Gastroesophageal sphincter (tissue), 4 donors: Measurements from ENCODE around the gene PRLR. TPM values are rescaled to one million over a fixed set of nuclear protein-coding genes. Genes with fewer than 3 reads are reported as not detected.
"Not testable (repeated sequence)": the region's sequence is repeated elsewhere in the genome, so short reads cannot be mapped to it uniquely, and the experiment has no call there.

Experiments
- ATAC-seq: fragments of 150-250 bp; one replicate; pipeline ENCODE4 v1.9.1; 2016; ENCODE audit warnings: mild to moderate bottlenecking, moderate library complexity
- H3K27ac ChIP-seq, 4 donors: fragments of 200-600 bp; sonication (generic) in 3 of 4; 1 replicate in 3 of 4; 2 replicates in 1 of 4; pipeline ENCODE4 v1.5.1; 2016 to 2019
- H3K27me3 ChIP-seq: fragments of 200-600 bp; sonication (generic); one replicate; pipeline ENCODE4 v1.5.1; 2019
- H3K36me3 ChIP-seq, 2 donors: fragments of 200-600 bp; sonication (generic); one replicate each; pipeline ENCODE4 v1.5.1; 2019; ENCODE audit warnings: control low read depth in 1 of 2
- H3K4me1 ChIP-seq, 3 donors: fragments of 200-600 bp; sonication (generic); 1 replicate in 2 of 3; 2 replicates in 1 of 3; pipeline ENCODE4 v1.5.1; 2016 to 2019; ENCODE audit warnings: control low read depth in 2 of 3
- H3K4me3 ChIP-seq, 2 donors: fragments of 200-600 bp; sonication (generic); one replicate each; pipeline ENCODE4 v1.5.1; 2019; ENCODE audit warnings: mild to moderate bottlenecking in 1 of 2, moderate library complexity in 1 of 2
- H3K9me3 ChIP-seq, 3 donors: fragments of 200-600 bp; sonication (generic); one replicate each; pipeline ENCODE4 v1.5.1; 2017 to 2019; ENCODE audit warnings: control low read depth in 2 of 3
- EP300 ChIP-seq: sonication (generic); formaldehyde crosslinking; IDR thresholded peaks from one replicate; pipeline ENCODE4 v1.6.1; 2017; ENCODE audit warnings: antibody characterized with exemption, mild to moderate bottlenecking
- POLR2A ChIP-seq, 2 donors: fragments of 450-650 bp; IDR thresholded peaks; one replicate each; pipeline ENCODE4 v1.6.1; 2017; ENCODE audit warnings: antibody characterized with exemption in 2 of 2, mild to moderate bottlenecking in 2 of 2, moderate library complexity in 1 of 2
- POLR2AphosphoS5 ChIP-seq: sonication (generic); formaldehyde crosslinking; IDR thresholded peaks from one replicate; pipeline ENCODE4 v1.6.1; 2017; ENCODE audit warnings: antibody characterized with exemption
- WGBS, 2 donors: methylation state at CpG; one replicate each; pipeline ENCODE4 v1.1.5; 2018; ENCODE audit warnings: low coverage in 1 of 2; 5-methylcytosine and 5-hydroxymethylcytosine counted together
- total RNA-seq, 4 donors: library from RNA; depleted of rRNA; stranded (reverse); fragments of >200 nt; gene quantifications; one replicate each; pipeline ENCODE4 v1.1.0, GENCODE V29; 2016
- TF ChIP-seq, protein P1 (sequence below), 4 experiments: fragments of 200-600 bp in 2 of 4; fragments of 450-650 bp in 2 of 4; sonication (generic) in 1 of 4; IDR thresholded peaks; one replicate each; pipeline ENCODE4 v1.5.1; 2017 to 2019; ENCODE audit warnings: antibody characterized with exemption in 4 of 4, mild to moderate bottlenecking in 2 of 4, moderate library complexity in 2 of 4

PRLR gene
- total RNA-seq, 4 donors from 2014 or later: 0.16 to 1.4 (median 0.85) TPM

DNA sequence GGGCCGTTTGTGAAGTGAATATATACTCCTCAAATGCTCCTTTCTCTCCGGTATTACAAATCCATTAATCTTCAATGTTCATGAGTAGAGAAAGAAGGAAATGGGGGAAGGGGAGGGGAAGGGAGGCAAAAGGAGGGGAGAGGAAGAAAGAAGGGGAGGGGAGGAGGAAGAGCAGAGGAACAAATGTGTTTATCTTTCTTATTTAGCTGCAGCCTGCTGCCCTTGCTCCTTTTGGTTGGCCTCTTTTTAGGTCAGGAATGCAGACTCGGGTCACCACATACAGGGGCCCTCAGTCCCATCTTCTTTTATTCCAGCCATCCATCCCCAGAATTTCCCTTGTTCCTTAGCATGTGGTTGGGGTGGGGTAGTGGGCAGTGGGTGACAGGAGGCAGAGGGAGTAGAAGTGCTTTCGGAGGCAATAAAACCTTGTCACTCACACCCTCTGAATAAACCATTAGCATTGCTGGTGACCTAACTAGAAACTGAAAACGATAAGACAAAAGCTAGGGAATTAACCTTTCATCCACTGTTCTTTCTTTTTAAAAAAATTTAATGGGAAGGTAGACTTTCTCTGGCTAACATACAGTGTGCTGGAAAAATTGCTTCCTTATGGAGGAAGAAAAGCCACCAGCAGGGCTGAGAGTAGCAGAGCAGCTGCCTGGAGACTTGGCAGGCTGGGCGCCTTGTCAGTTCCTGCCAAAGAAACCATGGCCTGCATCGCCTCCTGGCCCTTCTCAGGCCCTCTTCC lies 16.8 kb upstream of the PRLR start:
- H3K4me3 ChIP-seq: no peak overlapping the region
- no peaks in the 10 kb centered on the region for H3K27me3 ChIP-seq
- H3K27ac ChIP-seq: no peak overlapping the region
- no peak for ATAC-seq
- no peaks in the 10 kb centered on the region for H3K36me3 ChIP-seq
- peaks cover 0 to 11% (median 0%) of the 10 kb centered on the region in 3 donors for H3K4me1 ChIP-seq
- TF ChIP-seq EP300 (no peak), POLR2A (IDR thresholded peaks at IDR 0.05) (no peak), POLR2AphosphoS5 (no peak)
- TF ChIP-seq, protein P1, sequence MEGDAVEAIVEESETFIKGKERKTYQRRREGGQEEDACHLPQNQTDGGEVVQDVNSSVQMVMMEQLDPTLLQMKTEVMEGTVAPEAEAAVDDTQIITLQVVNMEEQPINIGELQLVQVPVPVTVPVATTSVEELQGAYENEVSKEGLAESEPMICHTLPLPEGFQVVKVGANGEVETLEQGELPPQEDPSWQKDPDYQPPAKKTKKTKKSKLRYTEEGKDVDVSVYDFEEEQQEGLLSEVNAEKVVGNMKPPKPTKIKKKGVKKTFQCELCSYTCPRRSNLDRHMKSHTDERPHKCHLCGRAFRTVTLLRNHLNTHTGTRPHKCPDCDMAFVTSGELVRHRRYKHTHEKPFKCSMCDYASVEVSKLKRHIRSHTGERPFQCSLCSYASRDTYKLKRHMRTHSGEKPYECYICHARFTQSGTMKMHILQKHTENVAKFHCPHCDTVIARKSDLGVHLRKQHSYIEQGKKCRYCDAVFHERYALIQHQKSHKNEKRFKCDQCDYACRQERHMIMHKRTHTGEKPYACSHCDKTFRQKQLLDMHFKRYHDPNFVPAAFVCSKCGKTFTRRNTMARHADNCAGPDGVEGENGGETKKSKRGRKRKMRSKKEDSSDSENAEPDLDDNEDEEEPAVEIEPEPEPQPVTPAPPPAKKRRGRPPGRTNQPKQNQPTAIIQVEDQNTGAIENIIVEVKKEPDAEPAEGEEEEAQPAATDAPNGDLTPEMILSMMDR (IDR thresholded peaks at IDR 0.05): no peak
- H3K9me3 ChIP-seq: no peaks in the 10 kb centered on the region
- WGBS, 2 donors: 32 to 36% methylated on average over 7 of the region's 7 CpGs

DNA sequence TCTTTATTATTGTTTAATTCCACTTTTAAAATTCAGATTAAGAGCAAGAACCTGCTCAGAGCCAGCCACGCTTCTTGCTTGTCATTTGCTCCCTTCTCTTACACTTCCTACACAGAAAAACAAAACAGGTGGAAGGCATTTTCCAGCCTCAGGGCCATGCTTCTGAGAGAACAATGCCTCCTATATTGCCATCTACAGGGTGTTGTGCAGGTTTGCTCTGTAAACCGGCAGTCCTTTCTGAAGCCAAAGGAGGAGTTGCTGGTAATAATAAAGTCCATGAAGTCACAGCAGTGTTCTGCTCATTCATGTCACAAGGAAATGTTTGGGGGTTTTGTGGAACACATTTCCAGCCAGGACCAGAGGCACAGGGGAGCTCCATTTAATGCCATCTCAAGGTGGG lies 16.1 kb upstream of the PRLR start:
- Histone ChIP-seq H3K4me3 (no peak overlapping the region), H3K27me3 (no peaks in the 10 kb centered on the region), H3K27ac (no peak overlapping the region), H3K36me3 (no peaks in the 10 kb centered on the region), H3K4me1 (peaks cover 0 to 11% (median 0%) of the 10 kb centered on the region in 3 donors), H3K9me3 (no peaks in the 10 kb centered on the region)
- TF ChIP-seq EP300 (no peak), POLR2AphosphoS5 (no peak), POLR2A (IDR thresholded peaks at IDR 0.05) (no peak)
- TF ChIP-seq, protein P1 (IDR thresholded peaks at IDR 0.05): no peak
- 43 to 100% methylated on average over 1 of the region's 2 CpGs for WGBS, 2 donors
- ATAC-seq: no peak

DNA sequence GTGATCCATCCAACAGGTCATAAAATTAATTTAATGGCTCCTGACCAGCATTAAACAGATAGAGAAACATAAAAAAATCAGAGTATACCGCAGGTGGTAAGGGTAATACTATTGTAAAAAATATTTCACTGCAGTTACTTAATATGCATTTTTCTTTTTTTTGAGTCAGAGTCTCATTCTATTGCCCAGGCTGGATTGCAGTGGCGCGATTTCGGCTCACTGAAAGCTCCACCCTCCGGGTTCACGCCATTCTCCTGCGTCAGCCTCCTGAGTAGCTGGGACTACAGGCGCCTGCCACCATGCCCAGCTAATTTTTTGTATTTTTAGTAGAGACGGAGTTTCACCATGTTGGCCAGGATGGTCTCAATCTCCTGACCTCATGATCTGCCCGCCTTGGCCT lies 15.1 kb upstream of the PRLR start:
- H3K4me3 ChIP-seq, H3K9me3 ChIP-seq, H3K27me3 ChIP-seq, ATAC-seq, H3K27ac ChIP-seq, H3K36me3 ChIP-seq: not testable (repeated sequence)
- 82 to 95% methylated on average over 9 to 10 of the region's 10 CpGs for WGBS, 2 donors
- H3K4me1 ChIP-seq: peaks cover 0 to 11% (median 0%) of the 10 kb centered on the region in 3 donors

DNA sequence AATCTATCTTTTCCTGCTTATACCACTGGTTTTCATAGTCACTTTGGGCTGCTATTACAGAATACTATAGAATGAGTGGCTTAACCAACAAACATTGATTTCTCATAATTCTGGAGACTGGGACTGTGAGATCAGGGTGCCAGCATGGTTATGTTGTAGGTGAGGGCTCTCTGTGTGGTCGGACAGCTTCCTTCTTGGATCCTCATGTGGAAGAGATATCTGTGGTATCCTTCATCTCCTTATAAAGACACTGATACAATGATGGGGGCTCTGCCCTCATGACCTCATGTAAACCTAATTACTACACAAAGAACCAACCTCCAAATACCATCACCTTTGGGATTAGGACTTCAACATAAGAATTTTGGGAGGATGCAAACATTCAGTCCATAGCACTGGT lies 13.9 kb upstream of the PRLR start:
- no peak overlapping the region for H3K27ac ChIP-seq
- WGBS, 2 donors: 80 to 100% methylated on average over 1 of the region's 1 CpG
- no peaks in the 10 kb centered on the region for H3K27me3 ChIP-seq
- TF ChIP-seq, protein P1 (IDR thresholded peaks at IDR 0.05): no peak
- TF ChIP-seq POLR2A (IDR thresholded peaks at IDR 0.05) (no peak), POLR2AphosphoS5 (no peak)
- peaks cover 0 to 11% (median 0%) of the 10 kb centered on the region in 3 donors for H3K4me1 ChIP-seq
- no peak for ATAC-seq
- H3K4me3 ChIP-seq: no peak overlapping the region
- H3K36me3 ChIP-seq: no peaks in the 10 kb centered on the region
- H3K9me3 ChIP-seq: no peaks in the 10 kb centered on the region

DNA sequence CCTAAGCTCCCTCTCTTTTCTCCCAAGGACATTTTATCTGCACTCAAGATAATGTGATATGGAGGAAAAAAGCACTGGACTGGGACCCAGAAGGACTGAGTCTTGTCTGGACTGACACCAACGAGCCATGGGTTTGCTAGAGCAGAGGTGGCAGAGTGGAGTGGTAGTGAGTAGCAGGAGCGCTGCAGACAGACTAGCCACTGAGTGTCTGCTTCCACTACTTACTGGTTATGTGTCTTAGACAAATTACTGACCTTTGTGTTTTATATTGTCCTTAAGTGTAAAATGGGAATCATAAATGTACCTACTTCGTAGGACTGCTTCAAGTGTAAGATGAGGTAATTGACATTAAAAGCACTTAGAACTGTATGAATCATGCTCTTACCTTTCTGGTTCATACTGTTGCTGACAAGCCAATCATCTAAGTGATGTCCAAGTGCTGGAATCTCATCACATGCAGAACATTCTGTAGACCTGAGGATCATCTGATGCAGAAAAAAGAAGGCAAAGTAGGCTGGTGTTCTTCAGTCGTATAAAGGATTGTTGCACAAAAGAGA lies 12.5 kb upstream of the PRLR start:
- 76 to 81% methylated on average over 4 of the region's 4 CpGs for WGBS, 2 donors
- Histone ChIP-seq H3K4me1 (peaks cover 0 to 11% (median 0%) of the 10 kb centered on the region in 3 donors), H3K27me3 (no peaks in the 10 kb centered on the region), H3K9me3 (no peaks in the 10 kb centered on the region), H3K27ac (no peak overlapping the region), H3K36me3 (no peaks in the 10 kb centered on the region), H3K4me3 (no peak overlapping the region)
- ATAC-seq: no peak
- no peak for TF ChIP-seq EP300
- no peak for TF ChIP-seq POLR2AphosphoS5
- TF ChIP-seq POLR2A (IDR thresholded peaks at IDR 0.05): no peak
- TF ChIP-seq, protein P1 (IDR thresholded peaks at IDR 0.05): no peak
